SKM-1 (cell line): ENCODE results near the gene IQCC.

Experiments
- DNase-seq: peaks from one replicate; lab custom pipeline; 2025; ENCODE audit not compliant: unreplicated experiment; lab: John Stamatoyannopoulos, UW

Gene IQCC

GRCh38 chr1:32255072-32256071 lies 49.9 kb downstream of the IQCC start:
- no peak for DNase-seq

DNA sequence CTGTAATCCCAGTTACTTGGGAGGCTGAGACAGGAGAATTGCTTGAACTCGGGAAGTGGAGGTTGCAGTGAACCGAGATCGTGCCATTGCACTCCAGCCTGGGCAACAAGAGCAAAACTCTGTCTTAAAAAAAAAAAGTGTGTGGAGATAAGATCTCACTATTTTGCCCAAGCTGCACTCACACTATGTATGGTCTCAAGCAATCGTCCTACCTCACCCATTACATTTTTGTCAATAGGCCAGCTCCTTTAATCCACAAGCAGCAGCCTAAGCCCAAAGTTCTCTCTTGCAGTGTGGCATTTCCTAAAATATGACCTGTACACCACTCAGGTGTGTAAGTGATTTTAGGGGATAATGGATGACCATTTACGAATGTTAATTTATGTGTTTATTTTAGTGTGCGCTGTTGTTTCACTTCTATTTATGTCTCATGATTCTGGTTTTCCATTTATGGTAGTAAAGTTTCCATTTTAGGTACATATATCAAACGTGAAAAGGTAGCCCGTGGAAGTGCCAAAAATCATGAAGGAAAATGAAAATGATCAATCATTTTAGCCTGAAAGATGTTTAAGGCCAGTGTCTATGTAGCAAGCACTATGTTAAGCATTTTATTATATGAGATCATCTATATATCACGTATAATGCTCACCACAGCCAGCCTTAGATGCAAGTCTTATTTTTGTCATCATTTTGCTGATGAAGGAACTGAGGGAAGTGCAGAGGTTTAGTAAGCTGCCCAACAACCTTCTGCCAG lies 51.2 kb downstream of the IQCC start:
- DNase-seq, result no peak

- DNase-seq, result no peak
Observed at GRCh38 chr1:32257227-32257508, 51.7 kb downstream of the IQCC start.
